Tibial artery (tissue), 4 donors: Measurements from ENCODE around the gene LMAN1L.
A peak's percentile ranks its signal among the peaks of the same experiment; 100 is the strongest.

ENCODE experiments used
- DNase-seq, 2 donors: peaks; one replicate each; pipeline ENCODE4 v3.0.0-alpha.2; 2019
- H3K27ac ChIP-seq, 2 donors: fragments of 200-600 bp; sonication (generic) in 1 of 2; 1 replicate in 1 of 2; 2 replicates in 1 of 2; pipeline ENCODE4 v1.5.1; 2018 to 2019; ENCODE audit warnings: mild to moderate bottlenecking in 1 of 2
- H3K27me3 ChIP-seq, 2 donors: fragments of 200-600 bp; sonication (generic) in 1 of 2; one replicate each; pipeline versions ENCODE4 v1.5.1 to v1.6.0; 2016 to 2019
- H3K36me3 ChIP-seq, 3 donors: fragments of 200-600 bp; sonication (generic) in 2 of 3; one replicate each; pipeline ENCODE4 v1.5.1; 2016 to 2019; ENCODE audit warnings: mild to moderate bottlenecking in 2 of 3
- H3K4me1 ChIP-seq, 4 donors: fragments of 200-600 bp; sonication (generic) in 2 of 4; 1 replicate in 3 of 4; 2 replicates in 1 of 4; pipeline ENCODE4 v1.5.1; 2016 to 2019
- H3K4me3 ChIP-seq, 2 donors: fragments of 200-600 bp; sonication (generic) in 1 of 2; 1 replicate in 1 of 2; 2 replicates in 1 of 2; pipeline ENCODE4 v1.5.1; 2018 to 2019; ENCODE audit warnings: mild to moderate bottlenecking in 2 of 2
- H3K9me3 ChIP-seq, 3 donors: fragments of 200-600 bp; sonication (generic) in 1 of 3; one replicate each; pipeline ENCODE4 v1.5.1; 2016 to 2019
- CTCF ChIP-seq, 2 experiments: fragments of 200-600 bp in 1 of 2; fragments of 450-650 bp in 1 of 2; IDR thresholded peaks; one replicate each; pipeline ENCODE4 v1.5.1; 2017 to 2019; ENCODE audit warnings: antibody characterized with exemption in 2 of 2, mild to moderate bottlenecking in 1 of 2, moderate library complexity in 1 of 2
- intact Hi-C: fragments of 100-400 bp; cut with DNase I; formaldehyde crosslinking; loops from one replicate; pipeline ENCODE4 v1.15.0; 2023; ENCODE audit warnings: low total_unique reads

LMAN1L gene

GRCh38 chr15:74812533-74812932 lies at the start of gene LMAN1L:
LMAN1L (plus strand) TSS chr15:74812835; CDS start chr15:74812855, 20 bp downstream.
- Histone ChIP-seq H3K27me3 (peaks cover 0 to 44% of the 10 kb centered on the region in 2 donors), H3K4me3 (no peak within 1 kb of the TSS), H3K27ac (no peak within 1 kb of the TSS), H3K36me3 (no peaks in the 10 kb centered on the region), H3K9me3 (no peaks in the 10 kb centered on the region), H3K4me1 (no peaks in the 10 kb centered on the region)
- TF ChIP-seq CTCF (IDR thresholded peaks at IDR 0.05) = no peak
- DNase-seq = no peak
- intact Hi-C loops = no loop called here

DNA sequence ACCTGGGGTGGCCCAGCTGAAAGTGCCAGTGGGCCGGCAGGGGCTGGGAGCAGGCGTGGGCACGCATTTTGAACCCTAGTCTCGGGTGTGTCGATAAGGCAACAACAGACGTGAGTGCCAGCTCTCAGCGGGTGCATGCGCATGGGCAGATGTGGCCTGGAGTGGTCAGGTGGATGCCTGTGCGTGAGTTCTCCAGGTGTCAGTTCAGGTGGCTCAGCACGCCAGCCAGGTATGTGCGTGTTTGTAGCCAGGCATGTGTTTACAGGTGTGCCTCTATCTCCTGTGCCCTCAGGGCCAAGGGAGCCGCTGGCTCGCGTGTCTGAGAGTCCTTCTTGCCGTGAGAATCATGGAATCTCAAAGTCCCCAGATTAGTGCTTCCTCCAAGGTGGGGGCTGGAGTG lies 49.2 kb upstream of the LMAN1L start:
- peaks cover 0 to 3% (median under 1%) of the 10 kb centered on the region in 4 donors for H3K4me1 ChIP-seq
- DNase-seq = no peak
- TF ChIP-seq CTCF (IDR thresholded peaks at IDR 0.05) = no peak
- no peak overlapping the region for H3K27ac ChIP-seq
- peaks cover 0 to 45% of the 10 kb centered on the region in 2 donors for H3K27me3 ChIP-seq
- intact Hi-C loops = no loop called here
- H3K4me3 ChIP-seq = no peak overlapping the region
- H3K9me3 ChIP-seq = no peaks in the 10 kb centered on the region
- H3K36me3 ChIP-seq = no peaks in the 10 kb centered on the region

GRCh38 chr15:74767167-74768098 lies 45.2 kb upstream of the LMAN1L start:
- no peak overlapping the region for H3K27ac ChIP-seq
- TF ChIP-seq CTCF (IDR thresholded peaks at IDR 0.05) = no peak
- H3K9me3 ChIP-seq = no peaks in the 10 kb centered on the region
- no peak for DNase-seq
- H3K36me3 ChIP-seq = no peaks in the 10 kb centered on the region
- intact Hi-C loops = no loop called here
- H3K4me1 ChIP-seq = peaks cover 0 to 16% (median 9%) of the 10 kb centered on the region in 4 donors
- H3K4me3 ChIP-seq = no peak overlapping the region
- H3K27me3 ChIP-seq = peaks cover 0 to 51% of the 10 kb centered on the region in 2 donors

GRCh38 chr15:74768099-74768770 lies 44.4 kb upstream of the LMAN1L start:
- no peak for TF ChIP-seq CTCF (IDR thresholded peaks at IDR 0.05)
- no peak overlapping the region for H3K4me3 ChIP-seq
- H3K27ac ChIP-seq = no peak overlapping the region
- intact Hi-C loops = no loop called here
- H3K4me1 ChIP-seq = peaks cover 0 to 16% (median 9%) of the 10 kb centered on the region in 4 donors
- H3K36me3 ChIP-seq = no peaks in the 10 kb centered on the region
- H3K9me3 ChIP-seq = no peaks in the 10 kb centered on the region
- DNase-seq = no peak
- peaks cover 0 to 45% of the 10 kb centered on the region in 2 donors for H3K27me3 ChIP-seq

DNA sequence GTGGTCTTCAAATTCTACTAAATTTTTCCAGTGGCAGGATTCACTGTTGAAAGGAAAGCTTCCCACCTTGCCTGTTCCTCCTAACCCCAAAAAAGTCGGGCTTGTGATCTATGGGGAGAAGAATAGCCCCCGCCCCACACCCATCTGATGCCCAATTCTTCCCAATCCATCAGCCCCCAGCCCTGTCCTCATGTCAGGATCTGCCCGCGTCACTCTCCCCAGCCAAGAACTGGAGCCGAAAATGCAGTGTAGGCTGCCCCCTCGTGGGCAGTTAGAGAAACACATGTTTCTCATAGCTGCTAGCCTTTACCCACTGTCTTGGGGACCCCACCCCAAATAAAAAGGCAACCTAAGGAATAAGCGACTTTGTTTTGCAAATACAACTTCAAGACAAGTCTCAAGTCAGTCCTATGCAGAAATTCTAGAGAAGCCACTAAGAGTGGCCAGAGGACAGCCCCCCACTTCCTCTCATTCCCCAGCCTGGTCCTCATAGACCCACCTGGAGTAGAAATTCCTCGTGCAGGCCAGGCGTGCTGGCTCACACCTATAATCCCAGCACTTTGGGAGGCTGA lies 43.8 kb upstream of the LMAN1L start:
- H3K27ac ChIP-seq = no peak overlapping the region
- peak; percentile 65 to 74 for DNase-seq
- intact Hi-C loops = no loop called here
- peak; percentile 74 to 90 for TF ChIP-seq CTCF (IDR thresholded peaks at IDR 0.05)
- H3K9me3 ChIP-seq = no peaks in the 10 kb centered on the region
- H3K4me3 ChIP-seq = no peak overlapping the region
- H3K4me1 ChIP-seq = peaks cover 0 to 16% (median 9%) of the 10 kb centered on the region in 4 donors
- H3K27me3 ChIP-seq = peaks cover 0 to 38% of the 10 kb centered on the region in 2 donors
- H3K36me3 ChIP-seq = no peaks in the 10 kb centered on the region
